H1 (cell line): ENCODE data around the gene NHS. TPM values are rescaled to one million over a fixed set of nuclear protein-coding genes. Genes with fewer than 3 reads are reported as not detected.
A peak's percentile ranks its signal among the peaks of the same experiment; 100 is the strongest.

Source experiments
- CTCF ChIA-PET: fragments of 300-600 bp; sonication (Branson Sonifier 250); formaldehyde crosslinking; loops from one replicate; lab custom pipeline; 2021; ENCODE audit not compliant: partially characterized antibody; lab: Charles Lee
- POLR2A ChIA-PET: fragments of 300-600 bp; sonication (Branson Sonifier 250); formaldehyde crosslinking; loops from one replicate; lab custom pipeline; 2021; ENCODE audit warnings: inconsistent platforms; ENCODE audit not compliant: partially characterized antibody; lab: Charles Lee
- DNase-seq, 2 experiments: peaks; one replicate each; pipeline versions ENCODE4 v3.0.0 to v3.0.0-alpha.2; 2010 to 2022; ENCODE audit warnings: low spot score in 2 of 2, low read depth in 1 of 2, mixed read lengths in 1 of 2
- FAIRE-seq: peaks from 2 replicates; lab custom pipeline; 2011; peaks lifted over from hg19 to GRCh38; lab: Jason Lieb, UNC
- H2AFZ ChIP-seq: 2 replicates; pipeline ENCODE4 v1.8.1; 2012; ENCODE audit warnings: low read length, inconsistent platforms
- H2AK5ac ChIP-seq: 2 replicates; pipeline ENCODE4 v1.6.1; 2013; ENCODE audit warnings: low read depth, low read length
- H2BK120ac ChIP-seq: replicated peaks from 2 replicates; pipeline ENCODE3; 2013; ENCODE audit warnings: low read depth, low read length, inconsistent platforms
- H2BK12ac ChIP-seq: 2 replicates; pipeline ENCODE4 v1.6.1; 2013; ENCODE audit warnings: low read depth, low read length
- H2BK15ac ChIP-seq: 2 replicates; pipeline ENCODE4 v1.6.1; 2013; ENCODE audit warnings: low read length
- H2BK20ac ChIP-seq: 2 replicates; pipeline ENCODE4 v1.6.1; 2013; ENCODE audit warnings: low read length
- H2BK5ac ChIP-seq: 2 replicates; pipeline ENCODE4 v1.6.1; 2013; ENCODE audit warnings: low read depth, low read length
- H3K14ac ChIP-seq: 2 replicates; pipeline ENCODE4 v1.6.1; 2013; ENCODE audit warnings: inconsistent platforms; ENCODE audit not compliant: insufficient read length
- H3K18ac ChIP-seq: 2 replicates; pipeline ENCODE4 v1.6.1; 2013; ENCODE audit warnings: low read length; ENCODE audit errors: extremely low read depth
- H3K23ac ChIP-seq: 2 replicates; pipeline ENCODE4 v1.6.1; 2013; ENCODE audit warnings: inconsistent platforms; ENCODE audit not compliant: insufficient read length
- H3K23me2 ChIP-seq: 2 replicates; pipeline ENCODE4 v1.6.1; 2013; ENCODE audit warnings: low read depth, low read length
- H3K27ac ChIP-seq: 2 replicates; pipeline ENCODE4 v1.6.1; 2011; ENCODE audit warnings: low read depth, low read length, inconsistent platforms
- H3K27me3 ChIP-seq, 4 experiments: replicated peaks in 1 of 4; 1 replicate in 1 of 4; 2 replicates in 3 of 4; pipeline versions ENCODE4 v1.6.1 to v1.8.1; 2011 to 2013; ENCODE audit warnings: low read length in 3 of 4, mild to moderate bottlenecking in 3 of 4, inconsistent platforms in 2 of 4, mixed read lengths in 2 of 4, moderate library complexity in 1 of 4; ENCODE audit not compliant: control insufficient read depth in 3 of 4, insufficient read depth in 3 of 4; ENCODE audit errors: extremely low read depth in 1 of 4
- H3K36me3 ChIP-seq, 4 experiments: 2 replicates each; pipeline versions ENCODE4 v1.6.1 to v1.8.1; 2011 to 2013; ENCODE audit warnings: mild to moderate bottlenecking in 4 of 4, low read length in 3 of 4, moderate library complexity in 2 of 4, control low read depth in 1 of 4, inconsistent platforms in 1 of 4; ENCODE audit not compliant: insufficient read depth in 4 of 4, control insufficient read depth in 2 of 4
- H3K4ac ChIP-seq: replicated peaks from 2 replicates; pipeline ENCODE3; 2013; ENCODE audit warnings: low read length, low read depth, mixed read lengths, inconsistent platforms; ENCODE audit not compliant: insufficient read length
- H3K4me1 ChIP-seq, 4 experiments: replicated peaks in 1 of 4; 1 replicate in 1 of 4; 2 replicates in 3 of 4; pipeline versions ENCODE4 v1.6.1 to v1.8.1; 2011 to 2013; ENCODE audit warnings: low read length in 3 of 4, inconsistent platforms in 2 of 4, mixed read lengths in 1 of 4; ENCODE audit not compliant: insufficient read depth in 4 of 4, control insufficient read depth in 3 of 4
- H3K4me2 ChIP-seq, 2 experiments: 2 replicates each; pipeline versions ENCODE4 v1.6.1 to v1.8.1; 2011 to 2013; ENCODE audit warnings: low read depth in 2 of 2, low read length in 2 of 2, control low read depth in 1 of 2, inconsistent platforms in 1 of 2, mild to moderate bottlenecking in 1 of 2; ENCODE audit not compliant: insufficient read depth in 1 of 2
- H3K4me3 ChIP-seq, 4 experiments: fragments of 200-600, 300-600 bp in 1 of 4; sonication (generic), shearing (Covaris generic), sonication (Bioruptor Twin) in 1 of 4; 2 replicates each; pipeline versions ENCODE4 v1.5.1 to v1.8.1; 2011 to 2016; ENCODE audit warnings: low read length in 4 of 4, low read depth in 3 of 4, control low read depth in 2 of 4, inconsistent platforms in 2 of 4, mild to moderate bottlenecking in 2 of 4, mixed read lengths in 1 of 4, moderate library complexity in 1 of 4; ENCODE audit not compliant: insufficient read depth in 2 of 4; ENCODE audit errors: extremely low read depth in 1 of 4
- H3K56ac ChIP-seq: replicated peaks from 2 replicates; pipeline ENCODE3; 2013; ENCODE audit warnings: low read depth, mild to moderate bottlenecking, mixed read lengths, low read length, inconsistent platforms; ENCODE audit not compliant: insufficient read length
- H3K79me1 ChIP-seq: 2 replicates; pipeline ENCODE4 v1.6.1; 2013; ENCODE audit warnings: low read depth, low read length, control low read depth
- H3K79me2 ChIP-seq, 2 experiments: 2 replicates each; pipeline versions ENCODE4 v1.6.1 to v1.8.1; 2012 to 2013; ENCODE audit warnings: low read length in 2 of 2, mild to moderate bottlenecking in 2 of 2, inconsistent platforms in 1 of 2; ENCODE audit not compliant: insufficient read depth in 2 of 2, control insufficient read depth in 1 of 2
- H3K9ac ChIP-seq, 4 experiments: replicated peaks in 1 of 4; 1 replicate in 1 of 4; 2 replicates in 3 of 4; pipeline versions ENCODE4 v1.6.1 to v1.8.1; 2011 to 2013; ENCODE audit warnings: low read depth in 3 of 4, low read length in 3 of 4, control low read depth in 2 of 4, mild to moderate bottlenecking in 2 of 4, moderate library complexity in 2 of 4, inconsistent platforms in 1 of 4; ENCODE audit errors: extremely low read depth in 1 of 4
- H3K9me3 ChIP-seq, 2 experiments: 2 replicates each; pipeline versions ENCODE4 v1.6.1 to v1.8.1; 2012 to 2013; ENCODE audit warnings: mild to moderate bottlenecking in 2 of 2, moderate library complexity in 2 of 2, control low read depth in 1 of 2, inconsistent platforms in 1 of 2, low read depth in 1 of 2, low read length in 1 of 2, mixed read lengths in 1 of 2; ENCODE audit not compliant: insufficient read depth in 2 of 2
- H4K20me1 ChIP-seq, 2 experiments: replicated peaks in 1 of 2; 2 replicates each; pipeline versions ENCODE3 to v1.8.1; 2011 to 2013; ENCODE audit warnings: inconsistent platforms in 2 of 2, low read length in 2 of 2, mild to moderate bottlenecking in 1 of 2; ENCODE audit not compliant: insufficient read depth in 2 of 2, control insufficient read depth in 1 of 2
- H4K5ac ChIP-seq: 2 replicates; pipeline ENCODE4 v1.6.1; 2013; ENCODE audit warnings: low read length, low read depth, mixed read lengths, inconsistent platforms; ENCODE audit not compliant: insufficient read length
- H4K8ac ChIP-seq: 2 replicates; pipeline ENCODE4 v1.8.0; 2013; ENCODE audit warnings: mild to moderate bottlenecking, moderate library complexity, low read length, inconsistent platforms; ENCODE audit not compliant: insufficient read depth; ENCODE audit errors: extremely low read depth
- H4K91ac ChIP-seq: replicated peaks from 2 replicates; pipeline ENCODE3; 2013; ENCODE audit warnings: low read length, mixed read lengths, inconsistent platforms; ENCODE audit not compliant: insufficient read length
- ASH2L ChIP-seq: fragments of 200-600, 300-600 bp; sonication (generic); IDR thresholded peaks from one replicate; pipeline ENCODE4 v1.7.1; 2017; ENCODE audit warnings: low read length
- BCL11A ChIP-seq, 2 experiments: IDR thresholded peaks; one replicate each; pipeline ENCODE4 v1.6.1; 2011; ENCODE audit warnings: low read depth in 2 of 2, low read length in 2 of 2, mild to moderate bottlenecking in 2 of 2
- FOSL1 ChIP-seq: IDR thresholded peaks from 2 replicates; pipeline ENCODE4 v1.6.1; 2011; ENCODE audit warnings: mild to moderate bottlenecking, low read depth, low read length, moderate library complexity; ENCODE audit not compliant: insufficient read depth
- KDM4A ChIP-seq: IDR thresholded peaks from one replicate; pipeline ENCODE4 v1.7.1; 2012; ENCODE audit warnings: low read depth, mild to moderate bottlenecking, moderate library complexity, low read length, inconsistent platforms; ENCODE audit not compliant: severe bottlenecking
- MAFK ChIP-seq: IDR thresholded peaks from 2 replicates; pipeline ENCODE4 v1.6.1; 2012; ENCODE audit warnings: low read depth, mild to moderate bottlenecking, improper control_type of control experiment, low read length
- POU5F1 ChIP-seq: IDR thresholded peaks from 2 replicates; pipeline ENCODE4 v1.6.1; 2011; ENCODE audit warnings: low read depth, mild to moderate bottlenecking, low read length, moderate library complexity
- RBBP5 ChIP-seq: IDR thresholded peaks from 2 replicates; pipeline ENCODE4 v1.7.1; 2012; ENCODE audit warnings: low read depth, mild to moderate bottlenecking, inconsistent platforms, low read length, moderate library complexity, borderline replicate concordance
- SIN3A ChIP-seq, 2 experiments: IDR thresholded peaks in 1 of 2; conservative IDR thresholded peaks in 1 of 2; 2 replicates each; pipeline ENCODE4 v1.6.1; 2011 to 2012; ENCODE audit warnings: low read length in 2 of 2, improper control_type of control experiment in 1 of 2, low read depth in 1 of 2, mild to moderate bottlenecking in 1 of 2
- SIRT6 ChIP-seq: IDR thresholded peaks from one replicate; pipeline ENCODE4 v1.7.1; 2012; ENCODE audit warnings: low read length, inconsistent platforms
- SP4 ChIP-seq: IDR thresholded peaks from 2 replicates; pipeline ENCODE4 v1.6.1; 2012; ENCODE audit warnings: low read length, inconsistent platforms
- SRF ChIP-seq: IDR thresholded peaks from 2 replicates; pipeline ENCODE4 v1.6.1; 2011; ENCODE audit warnings: mild to moderate bottlenecking, low read depth, low read length, moderate library complexity
- TAF1 ChIP-seq: IDR thresholded peaks from 2 replicates; pipeline ENCODE4 v1.6.1; 2011; ENCODE audit warnings: mild to moderate bottlenecking, low read depth, low read length
- TBP ChIP-seq: IDR thresholded peaks from 2 replicates; pipeline ENCODE4 v1.6.1; 2011; ENCODE audit warnings: low read depth, low read length, improper control_type of control experiment
- ZNF274 ChIP-seq: IDR thresholded peaks from 2 replicates; pipeline ENCODE4 v1.7.0; 2012; ENCODE audit warnings: low read length, borderline replicate concordance; ENCODE audit errors: extremely low read depth
- WGBS, 2 experiments: shearing (Covaris generic) in 1 of 2; methylation state at CpG; one replicate each; pipeline versions ENCODE4 v1.1.6 to v1.1.7; 2013 to 2015; ENCODE audit warnings: low lambda C conversion rate in 2 of 2, mixed read lengths in 2 of 2, inconsistent platforms in 1 of 2, low coverage in 1 of 2, missing lambda C conversion rate in 1 of 2; ENCODE audit not compliant: insufficient replicate concordance in 2 of 2, insufficient coverage in 1 of 2, insufficient read length in 1 of 2; ENCODE audit errors: extremely low coverage in 1 of 2, missing lambda C conversion rate in 1 of 2; 5-methylcytosine and 5-hydroxymethylcytosine counted together
- polyA plus RNA-seq, 7 experiments: library from polyadenylated mRNA; depleted of rRNA in 3 of 7; stranded (reverse) in 5 of 7; unstranded in 2 of 7; fragments of >200 nt in 5 of 7; fragments of 200-250 nt in 2 of 7; gene quantifications; 1 replicate in 5 of 7; 2 replicates in 1 of 7; 4 replicates in 1 of 7; pipeline versions ENCODE4 v1.2.1 to v1.2.3, GENCODE V29; 2011 to 2013; ENCODE audit warnings: missing spikeins in 2 of 7, mixed read lengths in 2 of 7
- total RNA-seq: library from RNA; stranded (reverse); fragmentation: NEBNext Ultra II Directional; extraction: Animal tissue kit (Norgen Biotek cat#: 25700); gene quantifications from 2 replicates; pipeline ENCODE4 v1.2.1, GENCODE V29; 2021
- TF ChIP-seq, protein P1 (sequence below): IDR thresholded peaks from 2 replicates; pipeline ENCODE4 v1.6.1; 2011; ENCODE audit warnings: low read length, improper control_type of control experiment

NHS gene
- total and polyA plus RNA-seq, 2 of the 8 experiments (the other 6 are each of a cell fraction or from before 2014, with no cell fraction given) = 2.2 to 6.7 TPM

DNA sequence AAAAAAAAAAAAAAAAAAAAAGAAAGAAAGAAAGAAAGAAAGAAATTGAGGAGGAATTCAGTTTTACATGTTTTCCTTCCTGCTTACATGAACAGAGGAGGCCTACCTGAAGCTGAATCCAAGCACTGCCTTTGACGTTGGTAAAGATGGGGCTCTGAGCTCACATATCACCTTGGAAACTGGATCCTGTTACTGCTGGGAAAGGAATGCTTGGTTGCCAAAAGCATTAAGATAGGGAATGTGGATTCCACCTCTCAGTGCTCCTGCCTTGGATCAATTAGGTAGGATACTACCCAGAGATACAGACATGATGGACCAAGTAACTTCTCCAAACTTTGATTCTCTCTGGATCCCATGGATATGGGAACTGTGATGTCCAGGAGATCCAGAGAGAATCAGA is 50.6 kb downstream of the NHS start:
- Histone ChIP-seq H2BK15ac (no peak overlapping the region), H3K4me3 (no peak overlapping the region), H3K9me3 (no peaks in the 10 kb centered on the region), H3K4me1 (no peaks in the 10 kb centered on the region), H4K20me1 (no peaks in the 10 kb centered on the region), H3K18ac (no peak overlapping the region), H3K14ac (no peak overlapping the region), H4K8ac (no peak overlapping the region), H2BK5ac (no peak overlapping the region), H4K5ac (no peak overlapping the region), H3K27ac (no peak overlapping the region), H3K79me1 (no peaks in the 10 kb centered on the region), H4K91ac (no peak overlapping the region), H2BK20ac (no peak overlapping the region), H2BK12ac (no peak overlapping the region), H3K4ac (no peak overlapping the region), H3K23me2 (no peaks in the 10 kb centered on the region), H3K9ac (no peak overlapping the region), H3K4me2 (no peak overlapping the region), H3K23ac (no peak overlapping the region), H3K27me3 (no peaks in the 10 kb centered on the region), H2AK5ac (no peak overlapping the region), H2BK120ac (no peak overlapping the region), H3K36me3 (no peaks in the 10 kb centered on the region), H3K79me2 (no peaks in the 10 kb centered on the region), H2AFZ (no peak overlapping the region), H3K56ac (no peak overlapping the region)
- CTCF ChIA-PET = no interaction called here
- FAIRE-seq (peak; percentile 63), DNase-seq (no peak)
- no CpG with 5 or more reads among the region's 1 CpG for WGBS, 2 experiments
- POLR2A ChIA-PET = no interaction called here
- TF ChIP-seq, protein P1, sequence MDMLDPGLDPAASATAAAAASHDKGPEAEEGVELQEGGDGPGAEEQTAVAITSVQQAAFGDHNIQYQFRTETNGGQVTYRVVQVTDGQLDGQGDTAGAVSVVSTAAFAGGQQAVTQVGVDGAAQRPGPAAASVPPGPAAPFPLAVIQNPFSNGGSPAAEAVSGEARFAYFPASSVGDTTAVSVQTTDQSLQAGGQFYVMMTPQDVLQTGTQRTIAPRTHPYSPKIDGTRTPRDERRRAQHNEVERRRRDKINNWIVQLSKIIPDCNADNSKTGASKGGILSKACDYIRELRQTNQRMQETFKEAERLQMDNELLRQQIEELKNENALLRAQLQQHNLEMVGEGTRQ = no peak
- TF ChIP-seq SP4 (no peak), SRF (no peak), ASH2L (no peak), TAF1 (no peak), ZNF274 (no peak), RBBP5 (no peak), BCL11A (IDR thresholded peaks at IDR 0.05; ENCODE audit: low read depth in 2 of 2, low read length in 2 of 2) (no peak), MAFK (no peak), FOSL1 (no peak), TBP (no peak), KDM4A (no peak), POU5F1 (no peak), SIRT6 (no peak), SIN3A (conservative IDR thresholded peaks at IDR 0.05 in 1 of 2, IDR thresholded peaks at IDR 0.05 in 1 of 2; ENCODE audit: low read depth in 1 of 2, low read length in 2 of 2) (no peak)
